Thymus (tissue), 14 donors: ENCODE measurements around the gene DIP2B. TPM values are rescaled to one million over a fixed set of nuclear protein-coding genes. Genes with fewer than 3 reads are reported as not detected.

ENCODE experiments used
- DNase-seq, 9 donors: peaks; one replicate each; pipeline ENCODE4 v3.0.0-alpha.2; 2013; ENCODE audit warnings: low spot score in 9 of 9, low read depth in 6 of 9, missing footprints in 1 of 9
- H3K27ac ChIP-seq, 2 donors: one replicate each; pipeline ENCODE4 v1.5.1; 2013; ENCODE audit warnings: control low read depth in 1 of 2, low read depth in 1 of 2, low read length in 1 of 2, mild to moderate bottlenecking in 1 of 2, moderate library complexity in 1 of 2
- H3K27me3 ChIP-seq, 2 donors: one replicate each; pipeline ENCODE4 v1.5.1; 2013; ENCODE audit warnings: low read length in 1 of 2; ENCODE audit not compliant: control insufficient read depth in 2 of 2, insufficient read depth in 1 of 2
- H3K36me3 ChIP-seq, 2 donors: one replicate each; pipeline ENCODE4 v1.5.1; 2013; ENCODE audit warnings: low read length in 1 of 2, mild to moderate bottlenecking in 1 of 2, moderate library complexity in 1 of 2; ENCODE audit not compliant: control insufficient read depth in 2 of 2, insufficient read depth in 2 of 2
- H3K4me1 ChIP-seq, 2 donors: one replicate each; pipeline ENCODE4 v1.5.1; 2013; ENCODE audit warnings: low read length in 2 of 2; ENCODE audit not compliant: control insufficient read depth in 2 of 2, insufficient read depth in 2 of 2
- H3K4me3 ChIP-seq, 2 donors: one replicate each; pipeline ENCODE4 v1.5.1; 2013; ENCODE audit warnings: low read length in 2 of 2, control low read depth in 1 of 2, mild to moderate bottlenecking in 1 of 2
- H3K9me3 ChIP-seq, 2 donors: one replicate each; pipeline ENCODE4 v1.5.1; 2013; ENCODE audit warnings: low read length in 1 of 2, mild to moderate bottlenecking in 1 of 2; ENCODE audit not compliant: control insufficient read depth in 2 of 2, insufficient read depth in 1 of 2
- WGBS: extraction: QIAGEN DNeasy Blood & Tissue Kit; methylation state at CpG from one replicate; pipeline ENCODE4 v1.1.7; 2013; 5-methylcytosine and 5-hydroxymethylcytosine counted together
- long read RNA-seq, 10 donors: transcript quantifications; one replicate each; lab custom pipeline, GENCODE V29; 2026
- polyA plus RNA-seq: library from polyadenylated mRNA; stranded (reverse); fragments of 200-250 nt; gene quantifications from one replicate; pipeline ENCODE4 v1.2.3, GENCODE V29; 2013
- total RNA-seq: library from RNA; stranded (reverse); fragments of 120-200 nt; gene quantifications from one replicate; pipeline ENCODE4 v1.2.4, GENCODE V29; 2013
- donor health status: healthy.

DIP2B gene, protein sequence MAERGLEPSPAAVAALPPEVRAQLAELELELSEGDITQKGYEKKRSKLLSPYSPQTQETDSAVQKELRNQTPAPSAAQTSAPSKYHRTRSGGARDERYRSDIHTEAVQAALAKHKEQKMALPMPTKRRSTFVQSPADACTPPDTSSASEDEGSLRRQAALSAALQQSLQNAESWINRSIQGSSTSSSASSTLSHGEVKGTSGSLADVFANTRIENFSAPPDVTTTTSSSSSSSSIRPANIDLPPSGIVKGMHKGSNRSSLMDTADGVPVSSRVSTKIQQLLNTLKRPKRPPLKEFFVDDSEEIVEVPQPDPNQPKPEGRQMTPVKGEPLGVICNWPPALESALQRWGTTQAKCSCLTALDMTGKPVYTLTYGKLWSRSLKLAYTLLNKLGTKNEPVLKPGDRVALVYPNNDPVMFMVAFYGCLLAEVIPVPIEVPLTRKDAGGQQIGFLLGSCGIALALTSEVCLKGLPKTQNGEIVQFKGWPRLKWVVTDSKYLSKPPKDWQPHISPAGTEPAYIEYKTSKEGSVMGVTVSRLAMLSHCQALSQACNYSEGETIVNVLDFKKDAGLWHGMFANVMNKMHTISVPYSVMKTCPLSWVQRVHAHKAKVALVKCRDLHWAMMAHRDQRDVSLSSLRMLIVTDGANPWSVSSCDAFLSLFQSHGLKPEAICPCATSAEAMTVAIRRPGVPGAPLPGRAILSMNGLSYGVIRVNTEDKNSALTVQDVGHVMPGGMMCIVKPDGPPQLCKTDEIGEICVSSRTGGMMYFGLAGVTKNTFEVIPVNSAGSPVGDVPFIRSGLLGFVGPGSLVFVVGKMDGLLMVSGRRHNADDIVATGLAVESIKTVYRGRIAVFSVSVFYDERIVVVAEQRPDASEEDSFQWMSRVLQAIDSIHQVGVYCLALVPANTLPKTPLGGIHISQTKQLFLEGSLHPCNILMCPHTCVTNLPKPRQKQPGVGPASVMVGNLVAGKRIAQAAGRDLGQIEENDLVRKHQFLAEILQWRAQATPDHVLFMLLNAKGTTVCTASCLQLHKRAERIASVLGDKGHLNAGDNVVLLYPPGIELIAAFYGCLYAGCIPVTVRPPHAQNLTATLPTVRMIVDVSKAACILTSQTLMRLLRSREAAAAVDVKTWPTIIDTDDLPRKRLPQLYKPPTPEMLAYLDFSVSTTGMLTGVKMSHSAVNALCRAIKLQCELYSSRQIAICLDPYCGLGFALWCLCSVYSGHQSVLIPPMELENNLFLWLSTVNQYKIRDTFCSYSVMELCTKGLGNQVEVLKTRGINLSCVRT (N-terminal part only)
- 12.7 TPM for total RNA-seq
- 8.9 TPM for polyA plus RNA-seq
- long read RNA-seq, donor 1, result 0 reads
- long read RNA-seq, donor 2, result 0 reads
- long read RNA-seq, donor 3, partial matches to known transcripts, result 9 of 10 reads
- long read RNA-seq, donor 3, other reads (novel, unspliced or antisense), result 0 of 10 reads
- long read RNA-seq, donor 4, full-length matches to known transcripts, result 2 of 12 reads
- long read RNA-seq, donor 4, partial matches to known transcripts, result 10 of 12 reads
- long read RNA-seq, donor 4, other reads (novel, unspliced or antisense), result 0 of 12 reads
- long read RNA-seq, donor 5, result 0 reads
- long read RNA-seq, donor 6, partial matches to known transcripts, result 5 of 5 reads
- long read RNA-seq, donor 6, other reads (novel, unspliced or antisense), result 0 of 5 reads
- long read RNA-seq, donor 7, full-length matches to known transcripts, result 2 of 9 reads
- long read RNA-seq, donor 7, partial matches to known transcripts, result 7 of 9 reads
- long read RNA-seq, donor 7, other reads (novel, unspliced or antisense), result 0 of 9 reads
- long read RNA-seq, donor 8, partial matches to known transcripts, result 0 of 1 reads
- long read RNA-seq, donor 8, other reads (novel, unspliced or antisense), result 0 of 1 reads
- long read RNA-seq, donor 9, full-length matches to known transcripts, result 1 of 1 reads
- long read RNA-seq, donor 9, partial matches to known transcripts, result 0 of 1 reads
- long read RNA-seq, donor 9, other reads (novel, unspliced or antisense), result 0 of 1 reads
- long read RNA-seq, donor 10, full-length matches to known transcripts, result 1 of 23 reads
- long read RNA-seq, donor 10, partial matches to known transcripts, result 22 of 23 reads
- long read RNA-seq, donor 10, other reads (novel, unspliced or antisense), result 0 of 23 reads

DNA sequence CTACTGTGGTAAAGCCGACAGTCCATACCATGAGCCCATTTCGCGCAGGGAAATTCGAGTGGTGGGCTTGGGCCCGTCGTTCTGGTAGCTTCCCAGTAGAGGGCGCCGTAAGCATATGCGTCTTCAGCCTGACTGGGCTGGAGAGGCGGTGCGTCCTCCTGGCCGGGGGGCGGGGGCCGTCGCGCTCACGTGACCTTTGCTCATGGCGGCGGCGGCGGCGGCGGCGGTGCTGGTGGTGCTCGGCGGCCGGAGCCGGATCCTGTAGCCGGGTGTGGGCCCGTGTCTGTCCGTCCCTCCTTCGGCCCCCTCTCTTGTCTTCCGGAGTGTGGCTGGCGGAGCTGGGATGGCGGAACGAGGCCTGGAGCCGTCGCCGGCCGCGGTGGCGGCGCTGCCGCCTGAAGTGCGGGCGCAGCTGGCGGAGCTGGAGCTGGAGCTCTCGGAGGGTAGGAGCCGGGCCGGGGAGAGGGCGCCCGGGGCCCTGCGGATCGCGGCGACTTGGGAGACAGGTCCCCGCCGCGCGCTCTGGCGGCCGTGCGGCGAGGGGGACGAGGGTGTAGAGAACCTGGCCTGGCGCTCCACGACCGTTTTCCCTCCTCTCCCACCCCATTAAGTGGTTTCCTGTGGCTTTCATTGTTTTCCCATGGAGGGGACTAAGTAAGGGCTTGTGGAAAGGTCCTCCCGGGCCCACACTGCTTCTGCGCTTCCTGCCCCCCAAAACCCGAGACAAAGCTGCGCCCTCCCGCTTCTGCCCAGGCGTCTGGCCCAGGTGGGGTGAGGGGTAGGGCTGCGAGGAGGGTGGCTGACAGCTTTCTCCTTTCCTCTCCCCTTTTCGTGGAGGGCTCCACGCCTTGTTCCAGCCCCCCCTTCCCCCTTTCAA lies at the start of gene DIP2B:
Gene DIP2B, plus strand, starts transcription at position 188 of the 877 bp plus-strand sequence. Its CDS starts 156 bp downstream, at position 344.
- under 1% methylated on average over 77 of the region's 77 CpGs for WGBS
- no peaks in the 10 kb centered on the region for H3K27me3 ChIP-seq
- peak within 1 kb of the TSS; percentile 81 to 91 for H3K4me3 ChIP-seq
- peaks cover 0 to 4% of the 10 kb centered on the region in 2 donors for H3K36me3 ChIP-seq
- peaks cover 10 to 30% of the 10 kb centered on the region in 2 donors for H3K4me1 ChIP-seq
- peak within 1 kb of the TSS; percentile 77 to 96 for H3K27ac ChIP-seq
- peak; percentile 74 to 95 (median 88) for DNase-seq
- peaks cover 0 to 4% of the 10 kb centered on the region in 2 donors for H3K9me3 ChIP-seq

DNA sequence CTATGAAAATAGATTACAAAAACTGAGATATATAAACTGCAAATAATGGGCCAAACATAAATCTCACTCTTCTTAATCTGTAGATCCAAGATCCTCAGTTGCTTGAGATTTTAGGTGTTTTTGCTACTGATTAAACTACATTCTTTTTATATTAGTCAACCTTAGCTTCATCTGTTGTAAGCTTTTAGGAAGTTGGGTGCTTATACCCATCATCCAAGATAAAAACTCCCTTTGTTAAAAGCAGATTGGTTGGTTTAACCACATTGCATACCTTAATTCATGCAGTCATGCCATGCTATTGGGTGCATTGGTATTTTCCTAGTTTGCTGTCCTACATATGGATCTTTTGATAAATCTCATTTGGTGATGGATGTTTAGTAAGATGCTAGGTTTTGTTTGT lies 46.2 kb upstream of the DIP2B start:
- H3K4me1 ChIP-seq, result no peaks in the 10 kb centered on the region
- H3K9me3 ChIP-seq, result peaks cover 0 to 3% of the 10 kb centered on the region in 2 donors
- H3K4me3 ChIP-seq, result no peak overlapping the region
- no peak overlapping the region for H3K27ac ChIP-seq
- DNase-seq, result no peak
- H3K36me3 ChIP-seq, result peaks cover 18 to 46% of the 10 kb centered on the region in 2 donors
- no peaks in the 10 kb centered on the region for H3K27me3 ChIP-seq

DNA sequence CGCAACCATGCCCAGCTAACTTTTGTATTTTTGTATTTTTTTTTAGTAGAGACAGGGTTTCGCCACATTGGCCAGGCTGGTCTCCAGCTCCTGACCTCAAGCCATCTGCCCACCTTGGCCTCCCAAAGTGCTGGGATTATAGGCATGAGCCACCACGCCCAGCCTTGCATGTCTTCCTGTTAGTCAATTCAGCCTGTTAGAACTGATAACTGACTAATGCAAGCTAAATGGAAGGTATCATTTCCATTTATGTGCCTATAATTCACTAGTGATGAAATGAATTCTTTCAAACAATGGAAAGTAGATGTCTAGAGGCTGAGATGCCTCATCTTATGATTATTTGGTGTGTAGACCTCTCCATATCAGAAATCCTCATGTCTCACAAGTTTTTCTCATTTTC lies 37.3 kb upstream of the DIP2B start:
- H3K4me3 ChIP-seq, result no peak overlapping the region
- no peaks in the 10 kb centered on the region for H3K4me1 ChIP-seq
- H3K36me3 ChIP-seq, result peaks cover 23 to 45% of the 10 kb centered on the region in 2 donors
- H3K9me3 ChIP-seq, result peaks cover 2 to 7% of the 10 kb centered on the region in 2 donors
- WGBS, result over 99% methylated on average over 3 of the region's 3 CpGs
- DNase-seq, result no peak
- H3K27ac ChIP-seq, result no peak overlapping the region
- no peaks in the 10 kb centered on the region for H3K27me3 ChIP-seq

DNA sequence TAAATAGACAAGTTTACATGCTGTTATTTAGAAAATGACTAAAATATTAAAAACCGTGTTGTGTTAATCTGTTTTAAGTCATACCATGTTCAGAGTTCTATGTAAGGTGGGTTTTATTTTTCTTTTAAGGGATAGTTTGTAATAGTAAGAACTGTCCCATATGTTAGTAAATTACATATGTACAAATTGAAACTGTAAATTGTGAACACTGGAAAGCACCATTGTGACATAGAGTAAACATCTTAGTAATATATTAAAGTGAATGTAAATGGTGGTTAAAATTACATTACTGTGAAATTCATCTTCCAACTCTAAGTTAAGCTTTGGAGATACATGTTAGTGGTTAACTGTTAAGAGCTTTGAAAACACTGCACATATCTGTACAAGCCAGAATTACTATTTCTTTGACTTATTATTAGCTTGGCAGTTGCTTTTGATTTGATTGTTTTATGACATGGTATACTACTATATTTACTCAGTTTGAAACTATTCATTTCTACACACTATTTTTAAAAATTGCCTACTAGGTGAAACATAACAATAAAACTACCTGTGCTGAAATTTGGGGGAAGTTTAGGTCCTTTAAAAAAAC lies 27.4 kb upstream of the DIP2B start:
- Histone ChIP-seq H3K4me1 (no peaks in the 10 kb centered on the region), H3K4me3 (no peak overlapping the region), H3K27ac (no peak overlapping the region), H3K9me3 (no peaks in the 10 kb centered on the region), H3K36me3 (peaks cover 22 to 36% of the 10 kb centered on the region in 2 donors), H3K27me3 (no peaks in the 10 kb centered on the region)
- 98% methylated on average over 1 of the region's 1 CpG for WGBS
- no peak for DNase-seq

DNA sequence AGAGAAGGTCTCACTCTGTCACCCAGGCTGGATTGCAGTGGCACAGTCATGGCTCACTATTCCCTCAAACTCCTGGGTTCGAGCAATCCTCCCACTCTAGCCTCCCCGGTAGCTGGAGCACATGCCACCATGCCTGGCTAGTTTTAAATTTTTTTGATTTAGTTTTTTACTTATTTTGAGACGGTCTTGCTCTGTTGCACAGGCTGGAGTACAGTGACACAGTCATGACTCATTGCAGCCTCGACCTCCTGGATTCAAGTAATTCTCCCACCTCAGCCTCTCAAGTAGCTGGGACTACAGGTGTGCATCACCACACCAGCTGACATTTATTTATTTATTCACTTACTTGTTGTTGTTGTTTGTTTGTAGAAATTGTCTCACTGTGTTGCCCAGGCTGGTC lies 22.2 kb upstream of the DIP2B start:
- 97% methylated on average over 4 of the region's 4 CpGs for WGBS
- Histone ChIP-seq H3K27me3 (no peaks in the 10 kb centered on the region), H3K4me3 (no peak overlapping the region), H3K4me1 (no peaks in the 10 kb centered on the region), H3K9me3 (no peaks in the 10 kb centered on the region), H3K27ac (no peak overlapping the region), H3K36me3 (no peaks in the 10 kb centered on the region)
- no peak for DNase-seq

DNA sequence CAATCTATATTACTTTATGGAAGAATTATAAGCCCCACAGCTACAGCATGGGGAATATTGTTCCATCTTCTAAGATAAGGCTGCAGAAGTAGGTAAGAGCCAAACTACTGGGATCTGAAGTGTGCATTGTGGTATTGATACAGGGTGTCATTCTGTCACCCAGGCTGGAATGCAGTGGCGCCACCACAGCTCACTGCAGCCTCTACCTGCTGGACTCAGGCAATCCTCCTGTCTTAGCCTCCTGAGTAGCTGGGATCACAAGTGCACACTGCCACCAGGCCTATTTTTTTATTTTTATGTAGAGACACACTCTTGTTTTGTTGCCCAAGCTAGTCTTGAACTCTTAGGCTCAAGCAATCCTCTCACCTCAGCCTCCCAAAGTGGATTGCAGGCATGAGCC lies 21.3 kb upstream of the DIP2B start:
- H3K4me1 ChIP-seq, result no peaks in the 10 kb centered on the region
- no peaks in the 10 kb centered on the region for H3K27me3 ChIP-seq
- H3K4me3 ChIP-seq, result no peak overlapping the region
- H3K27ac ChIP-seq, result no peak overlapping the region
- WGBS, result 97% methylated on average over 1 of the region's 1 CpG
- no peak for DNase-seq
- no peaks in the 10 kb centered on the region for H3K9me3 ChIP-seq
- no peaks in the 10 kb centered on the region for H3K36me3 ChIP-seq

DNA sequence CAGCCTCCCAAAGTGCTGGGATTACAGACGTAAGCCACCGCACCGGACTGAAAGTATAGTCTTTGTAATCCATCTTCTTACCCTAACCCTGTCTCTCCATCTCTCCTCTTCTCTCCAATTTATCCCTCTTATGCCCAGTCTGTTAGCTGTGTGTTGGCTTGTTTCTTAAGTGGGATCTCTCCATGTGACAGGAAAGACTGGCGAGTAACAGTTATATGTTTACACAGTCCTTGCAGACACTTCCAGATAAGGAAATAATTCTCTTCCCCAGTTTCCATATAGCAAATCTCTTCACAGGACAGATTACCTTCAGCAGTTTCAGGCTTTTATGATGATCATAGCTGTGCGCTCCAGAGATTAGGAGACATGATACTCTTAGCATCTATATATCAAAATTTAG lies 16.0 kb upstream of the DIP2B start:
- Histone ChIP-seq H3K4me1 (no peaks in the 10 kb centered on the region), H3K9me3 (peaks cover 1 to 11% of the 10 kb centered on the region in 2 donors), H3K27ac (no peak overlapping the region), H3K4me3 (no peak overlapping the region), H3K36me3 (no peaks in the 10 kb centered on the region), H3K27me3 (no peaks in the 10 kb centered on the region)
- 95% methylated on average over 5 of the region's 5 CpGs for WGBS
- DNase-seq, result no peak
